Upper lobe of left lung (tissue), 4 donors: ENCODE results near the gene CAMK4.

Experiments
- EP300 ChIP-seq, 4 donors: sonication (generic); formaldehyde crosslinking; IDR thresholded peaks; one replicate each; pipeline ENCODE4 v1.5.1; 2017; ENCODE audit warnings: antibody characterized with exemption in 4 of 4, control low read depth in 2 of 4
- POLR2A ChIP-seq, 4 donors: fragments of 450-650 bp; IDR thresholded peaks; one replicate each; pipeline ENCODE4 v1.5.1; 2016 to 2017; ENCODE audit warnings: antibody characterized with exemption in 4 of 4, mild to moderate bottlenecking in 2 of 4
- TF ChIP-seq, protein P1 (sequence below), 6 experiments: fragments of 450-650 bp in 4 of 6; fragments of 200-600 bp in 2 of 6; sonication (generic) in 2 of 6; IDR thresholded peaks; one replicate each; pipeline ENCODE4 v1.5.1; 2016 to 2019; ENCODE audit warnings: antibody characterized with exemption in 6 of 6

DNA sequence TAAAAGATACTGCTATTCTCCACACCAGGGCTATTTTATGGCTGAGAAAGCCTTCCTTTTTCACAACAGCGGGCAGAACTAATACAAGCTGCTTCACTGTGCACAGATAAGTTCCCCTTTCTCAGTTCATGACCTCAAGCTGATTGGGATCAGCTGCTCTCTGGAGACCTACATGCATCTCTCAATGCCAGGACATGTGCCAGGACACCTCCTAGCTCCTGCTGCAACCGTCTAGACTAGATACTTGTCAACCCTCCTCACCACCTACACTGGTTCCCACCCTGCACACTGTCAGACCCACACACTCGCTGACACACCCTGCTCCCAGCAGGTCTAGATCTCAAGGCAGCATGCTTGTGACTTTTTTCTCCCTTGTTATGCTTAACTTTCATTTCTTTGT lies 248.4 kb downstream of the CAMK4 start:
- TF ChIP-seq, protein P1, sequence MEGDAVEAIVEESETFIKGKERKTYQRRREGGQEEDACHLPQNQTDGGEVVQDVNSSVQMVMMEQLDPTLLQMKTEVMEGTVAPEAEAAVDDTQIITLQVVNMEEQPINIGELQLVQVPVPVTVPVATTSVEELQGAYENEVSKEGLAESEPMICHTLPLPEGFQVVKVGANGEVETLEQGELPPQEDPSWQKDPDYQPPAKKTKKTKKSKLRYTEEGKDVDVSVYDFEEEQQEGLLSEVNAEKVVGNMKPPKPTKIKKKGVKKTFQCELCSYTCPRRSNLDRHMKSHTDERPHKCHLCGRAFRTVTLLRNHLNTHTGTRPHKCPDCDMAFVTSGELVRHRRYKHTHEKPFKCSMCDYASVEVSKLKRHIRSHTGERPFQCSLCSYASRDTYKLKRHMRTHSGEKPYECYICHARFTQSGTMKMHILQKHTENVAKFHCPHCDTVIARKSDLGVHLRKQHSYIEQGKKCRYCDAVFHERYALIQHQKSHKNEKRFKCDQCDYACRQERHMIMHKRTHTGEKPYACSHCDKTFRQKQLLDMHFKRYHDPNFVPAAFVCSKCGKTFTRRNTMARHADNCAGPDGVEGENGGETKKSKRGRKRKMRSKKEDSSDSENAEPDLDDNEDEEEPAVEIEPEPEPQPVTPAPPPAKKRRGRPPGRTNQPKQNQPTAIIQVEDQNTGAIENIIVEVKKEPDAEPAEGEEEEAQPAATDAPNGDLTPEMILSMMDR (IDR thresholded peaks at IDR 0.05) = no peak
- no peak for TF ChIP-seq EP300 (IDR thresholded peaks at IDR 0.05)
- no peak for TF ChIP-seq POLR2A (IDR thresholded peaks at IDR 0.05)
